ENCODE measurements around the gene KCTD20. TPM values are rescaled to one million over a fixed set of nuclear protein-coding genes. Genes with fewer than 3 reads are reported as not detected.
A peak's percentile ranks its signal among the peaks of the same experiment; 100 is the strongest.

The KCTD20 gene
- total and polyA plus RNA-seq, 2 donors from 2014 or later = 11.5 to 35.6 TPM

GRCh38 chr6:36523936-36524499 is 81.2 kb downstream of the KCTD20 start:
- Histone ChIP-seq H3K9ac (ENCODE audit: low read length in 3 of 3) (no peak overlapping the region), H3K27ac (ENCODE audit: low read depth in 2 of 2, low read length in 2 of 2) (peak overlapping the region in 1 of 2 donors; percentile 66), H3K4me3 (ENCODE audit: low read length in 3 of 3) (no peak overlapping the region), H3K4me1 (ENCODE audit: control insufficient read depth in 2 of 3, insufficient read depth in 2 of 3, low read depth in 1 of 3, low read length in 3 of 3) (peaks cover 0 to 5% (median 2%) of the 10 kb centered on the region in 3 donors), H3K36me3 (ENCODE audit: control insufficient read depth in 2 of 3, insufficient read depth in 3 of 3, low read length in 3 of 3) (peaks cover 0 to 25% (median 16%) of the 10 kb centered on the region in 3 donors), H3K9me3 (ENCODE audit: control insufficient read depth in 2 of 3, insufficient read depth in 1 of 3, low read length in 3 of 3) (no peaks in the 10 kb centered on the region), H3K27me3 (ENCODE audit: control insufficient read depth, insufficient read depth, low read length) (no peaks in the 10 kb centered on the region)
- no peak for FAIRE-seq
- intact Hi-C loops (cut with DNase I) = no loop called here
- no peak for DNase-seq
- no peak for TF ChIP-seq CTCF (IDR thresholded peaks at IDR 0.05; ENCODE audit: borderline replicate concordance, extremely low read depth, insufficient read depth)

- Histone ChIP-seq H3K9me3 (ENCODE audit: control insufficient read depth in 2 of 3, insufficient read depth in 1 of 3, low read length in 3 of 3) (no peaks in the 10 kb centered on the region), H3K4me3 (ENCODE audit: low read length in 3 of 3) (no peak overlapping the region), H3K27ac (ENCODE audit: low read depth in 2 of 2, low read length in 2 of 2) (no peak overlapping the region), H3K36me3 (ENCODE audit: control insufficient read depth in 2 of 3, insufficient read depth in 3 of 3, low read length in 3 of 3) (peaks cover 0 to 25% (median 12%) of the 10 kb centered on the region in 3 donors), H3K27me3 (ENCODE audit: control insufficient read depth, insufficient read depth, low read length) (no peaks in the 10 kb centered on the region), H3K9ac (ENCODE audit: low read length in 3 of 3) (no peak overlapping the region), H3K4me1 (ENCODE audit: control insufficient read depth in 2 of 3, insufficient read depth in 2 of 3, low read depth in 1 of 3, low read length in 3 of 3) (peaks cover 0 to 5% (median 2%) of the 10 kb centered on the region in 3 donors)
- FAIRE-seq (no peak), DNase-seq (no peak)
- intact Hi-C loops (cut with DNase I) = no loop called here
- TF ChIP-seq CTCF (IDR thresholded peaks at IDR 0.05; ENCODE audit: borderline replicate concordance, extremely low read depth, insufficient read depth) = no peak
Measured at GRCh38 chr6:36524871-36525270, 82.1 kb downstream of the KCTD20 start.

GRCh38 chr6:36525346-36525745 is 82.5 kb downstream of the KCTD20 start:
- DNase-seq (no peak), FAIRE-seq (no peak)
- no peaks in the 10 kb centered on the region for H3K27me3 ChIP-seq (ENCODE audit: control insufficient read depth, insufficient read depth, low read length)
- H3K4me3 ChIP-seq (ENCODE audit: low read length in 3 of 3) = no peak overlapping the region
- intact Hi-C loops (cut with DNase I) = no loop called here
- H3K9me3 ChIP-seq (ENCODE audit: control insufficient read depth in 2 of 3, insufficient read depth in 1 of 3, low read length in 3 of 3) = no peaks in the 10 kb centered on the region
- H3K9ac ChIP-seq (ENCODE audit: low read length in 3 of 3) = no peak overlapping the region
- TF ChIP-seq CTCF (IDR thresholded peaks at IDR 0.05; ENCODE audit: borderline replicate concordance, extremely low read depth, insufficient read depth) = no peak
- peaks cover 0 to 24% (median 12%) of the 10 kb centered on the region in 3 donors for H3K36me3 ChIP-seq (ENCODE audit: control insufficient read depth in 2 of 3, insufficient read depth in 3 of 3, low read length in 3 of 3)
- H3K4me1 ChIP-seq (ENCODE audit: control insufficient read depth in 2 of 3, insufficient read depth in 2 of 3, low read depth in 1 of 3, low read length in 3 of 3) = peaks cover 0 to 5% (median 2%) of the 10 kb centered on the region in 3 donors
- H3K27ac ChIP-seq (ENCODE audit: low read depth in 2 of 2, low read length in 2 of 2) = no peak overlapping the region

GRCh38 chr6:36526066-36526465 is 83.3 kb downstream of the KCTD20 start:
- DNase-seq (no peak), FAIRE-seq (no peak)
- Histone ChIP-seq H3K27me3 (ENCODE audit: control insufficient read depth, insufficient read depth, low read length) (no peaks in the 10 kb centered on the region), H3K27ac (ENCODE audit: low read depth in 2 of 2, low read length in 2 of 2) (no peak overlapping the region), H3K36me3 (ENCODE audit: control insufficient read depth in 2 of 3, insufficient read depth in 3 of 3, low read length in 3 of 3) (peaks cover 0 to 18% (median 12%) of the 10 kb centered on the region in 3 donors), H3K9me3 (ENCODE audit: control insufficient read depth in 2 of 3, insufficient read depth in 1 of 3, low read length in 3 of 3) (no peaks in the 10 kb centered on the region), H3K9ac (ENCODE audit: low read length in 3 of 3) (no peak overlapping the region), H3K4me3 (ENCODE audit: low read length in 3 of 3) (no peak overlapping the region), H3K4me1 (ENCODE audit: control insufficient read depth in 2 of 3, insufficient read depth in 2 of 3, low read depth in 1 of 3, low read length in 3 of 3) (peaks cover 0 to 5% (median 2%) of the 10 kb centered on the region in 3 donors)
- intact Hi-C loops (cut with DNase I) = no loop called here
- no peak for TF ChIP-seq CTCF (IDR thresholded peaks at IDR 0.05; ENCODE audit: borderline replicate concordance, extremely low read depth, insufficient read depth)

All from kidney (tissue), 14 donors.